Fibroblast of lung (primary cell): ENCODE measurements around the gene ARHGAP18.

Experiments used
- CTCF ChIP-seq, 2 donors: IDR thresholded peaks in 1 of 2; conservative IDR thresholded peaks in 1 of 2; 1 replicate in 1 of 2; 2 replicates in 1 of 2; pipeline ENCODE4 v1.5.1; 2011 to 2012; ENCODE audit warnings: low read length in 2 of 2, control low read depth in 1 of 2, inconsistent platforms in 1 of 2, low read depth in 1 of 2, mild to moderate bottlenecking in 1 of 2
- EZH2 ChIP-seq: IDR thresholded peaks from 2 replicates; pipeline ENCODE4 v1.5.1; 2012; ENCODE audit warnings: low read length, control low read depth, mild to moderate bottlenecking; ENCODE audit errors: missing control alignments

- no peak for TF ChIP-seq CTCF (conservative IDR thresholded peaks at IDR 0.05 in 1 of 2, IDR thresholded peaks at IDR 0.05 in 1 of 2; ENCODE audit: low read depth in 1 of 2, low read length in 2 of 2)
- TF ChIP-seq EZH2, result no peak
Measured at GRCh38 chr6:129692467-129692866, 17.5 kb downstream of the ARHGAP18 start.
